ENCODE results near the gene PFKP.
"Not testable (repeated sequence)": the region's sequence is repeated elsewhere in the genome, so short reads cannot be mapped to it uniquely, and the experiment has no call there.

PFKP gene

GRCh38 chr10:3098689-3099088 is 31.3 kb downstream of the PFKP start:
- DNase-seq (ENCODE audit: low spot score): no peak

GRCh38 chr10:3099291-3100092 is 32.1 kb downstream of the PFKP start:
- DNase-seq (ENCODE audit: low spot score): no peak

DNA sequence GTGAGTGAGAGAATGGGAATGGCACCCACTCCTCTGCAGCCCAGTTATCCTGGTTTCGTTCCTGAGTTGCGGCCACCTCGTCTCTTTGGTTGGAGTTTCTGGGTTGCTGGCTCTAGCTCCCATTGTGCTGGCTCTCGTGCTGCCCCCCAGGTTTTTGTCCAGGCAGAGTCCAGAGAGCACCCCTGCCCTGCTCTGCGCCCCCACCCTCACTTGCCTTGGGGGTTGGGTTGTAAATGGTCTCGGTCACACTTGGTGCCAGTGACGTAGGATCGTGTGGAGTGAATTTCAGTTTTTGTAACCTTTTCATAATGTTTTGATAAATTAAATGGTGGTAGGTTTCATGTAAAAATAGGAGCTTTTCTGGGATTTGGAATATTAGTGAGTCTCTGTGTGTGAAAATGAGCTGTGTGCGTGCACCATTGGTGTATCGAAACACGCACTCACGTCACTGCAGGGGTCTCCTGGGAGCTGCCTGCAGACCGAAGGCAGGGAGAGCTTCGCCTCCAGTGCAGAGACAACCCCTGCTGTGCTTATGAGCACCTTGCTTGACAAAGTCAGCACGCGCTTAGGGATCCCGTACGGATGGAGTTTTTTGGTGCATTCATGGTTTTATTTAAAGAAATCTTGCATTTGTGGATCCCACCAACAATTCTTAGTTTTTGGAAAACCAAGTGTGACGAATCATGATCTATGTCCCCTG is 32.9 kb downstream of the PFKP start:
- DNase-seq (ENCODE audit: low spot score): no peak

GRCh38 chr10:3100856-3101640 is 33.7 kb downstream of the PFKP start:
- DNase-seq (ENCODE audit: low spot score): no peak

- DNase-seq (ENCODE audit: low spot score): no peak
Observed at GRCh38 chr10:3102720-3103427, 35.5 kb downstream of the PFKP start.

- DNase-seq (ENCODE audit: low spot score): no peak
Observed at GRCh38 chr10:3103646-3104045, 36.3 kb downstream of the PFKP start.

DNA sequence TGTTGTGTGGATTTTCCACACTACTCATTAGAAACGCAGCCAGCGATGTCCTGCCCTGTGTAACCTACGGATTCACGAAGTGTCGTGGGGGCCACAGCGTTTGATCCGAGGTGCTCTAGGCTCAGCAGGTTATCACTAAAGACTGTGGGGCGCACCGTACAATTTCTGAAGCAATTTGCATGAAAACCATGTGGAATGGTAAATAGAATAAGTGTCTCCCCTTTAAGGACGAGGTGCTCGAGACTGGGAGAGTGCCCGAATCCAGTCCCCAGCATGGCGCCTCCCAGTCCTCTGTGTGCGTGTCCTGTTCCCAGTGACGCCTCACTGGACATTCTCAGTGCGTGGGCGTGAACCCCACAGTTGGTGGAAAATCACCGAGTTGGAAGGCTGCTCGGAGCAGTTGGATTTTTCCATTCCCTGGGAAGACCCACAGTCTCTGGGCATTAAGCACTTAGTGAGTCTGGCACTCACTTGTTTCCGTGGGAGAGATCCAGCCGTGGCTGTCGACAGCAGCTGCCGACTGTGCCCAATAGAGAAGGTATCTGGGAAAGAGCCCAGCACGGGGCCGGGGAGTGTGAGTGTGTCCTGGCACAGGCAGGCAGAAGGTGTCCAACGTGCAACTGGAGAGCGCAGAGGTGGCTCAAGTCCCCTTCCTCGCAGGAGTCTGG is 37.0 kb downstream of the PFKP start:
- no peak for DNase-seq (ENCODE audit: low spot score)

- no peak for DNase-seq (ENCODE audit: low spot score)
Observed at GRCh38 chr10:3105166-3105565, 37.8 kb downstream of the PFKP start.

DNA sequence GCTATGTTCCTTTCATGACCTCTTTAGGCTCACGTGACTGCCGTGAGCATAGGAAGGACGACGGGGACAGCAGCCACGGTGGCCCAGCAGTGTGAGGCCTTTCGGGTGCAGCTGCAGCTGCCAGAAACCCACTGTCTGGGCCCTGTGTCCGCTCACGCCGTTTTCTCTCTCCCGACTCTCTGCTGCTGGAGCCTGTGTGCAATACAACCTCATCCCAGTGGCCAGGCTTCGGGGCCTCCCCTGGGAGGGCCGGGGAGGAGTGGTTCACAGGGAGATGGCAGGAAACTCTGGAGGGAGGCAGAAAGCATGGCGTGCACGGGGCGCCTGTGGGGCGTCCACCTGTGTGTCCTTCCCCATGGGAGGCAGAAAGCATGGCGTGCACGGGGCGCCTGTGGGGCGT is 38.6 kb downstream of the PFKP start:
- no peak for DNase-seq (ENCODE audit: low spot score)

GRCh38 chr10:3106328-3106727 is 39.0 kb downstream of the PFKP start:
- DNase-seq (ENCODE audit: low spot score): not testable (repeated sequence)

DNA sequence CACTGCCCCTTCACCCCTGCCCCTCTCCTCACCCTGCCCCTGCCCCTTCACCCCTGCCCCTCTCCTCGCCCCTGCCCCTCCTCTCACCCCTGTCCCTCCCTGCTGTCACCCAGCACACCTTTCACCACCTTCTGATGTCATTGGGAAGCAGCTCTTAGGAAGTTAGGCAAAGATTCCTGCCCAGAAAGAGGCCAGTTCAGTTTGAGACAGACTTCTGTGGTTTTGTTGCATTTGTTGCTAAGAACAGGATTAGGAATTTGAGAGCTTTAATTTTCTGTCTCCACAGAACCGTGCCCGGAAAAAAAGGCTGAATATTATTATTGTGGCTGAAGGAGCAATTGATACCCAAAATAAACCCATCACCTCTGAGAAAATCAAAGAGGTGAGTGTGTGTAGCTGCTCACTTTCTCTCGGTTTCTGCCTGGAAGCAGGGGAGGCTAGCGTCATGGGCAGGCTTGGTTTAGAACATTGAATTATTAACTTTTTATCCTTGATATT is 39.6 kb downstream of the PFKP start:
- DNase-seq (ENCODE audit: low spot score): no peak

DNA sequence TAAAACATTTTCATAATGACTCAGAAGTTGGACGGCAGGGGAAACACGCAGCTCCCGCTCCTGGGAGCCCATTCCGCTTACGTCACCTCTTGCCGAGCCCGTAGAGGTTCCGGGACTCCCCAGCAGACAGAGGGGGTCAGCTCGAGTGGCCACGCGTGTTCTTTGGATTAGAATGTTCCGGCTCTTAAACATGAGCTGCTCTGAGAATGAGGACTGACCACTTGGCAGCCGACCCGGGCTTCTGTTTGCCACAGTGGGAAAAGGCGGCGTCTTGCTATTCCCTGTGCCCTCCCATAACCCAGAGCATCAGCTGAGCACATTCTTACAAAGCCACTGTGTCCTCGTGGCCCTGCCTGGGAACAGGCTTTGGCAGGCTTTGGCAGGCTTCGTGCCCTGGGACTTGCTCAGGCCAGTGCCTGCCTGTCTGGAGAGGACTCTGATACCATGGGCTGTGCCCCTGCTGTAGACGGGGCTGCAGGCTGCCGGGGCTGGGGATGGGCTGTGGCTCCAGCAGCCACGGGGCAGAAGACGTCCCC is 40.1 kb downstream of the PFKP start:
- no peak for DNase-seq (ENCODE audit: low spot score)

GRCh38 chr10:3108033-3108432 is 40.7 kb downstream of the PFKP start:
- no peak for DNase-seq (ENCODE audit: low spot score)

DNA sequence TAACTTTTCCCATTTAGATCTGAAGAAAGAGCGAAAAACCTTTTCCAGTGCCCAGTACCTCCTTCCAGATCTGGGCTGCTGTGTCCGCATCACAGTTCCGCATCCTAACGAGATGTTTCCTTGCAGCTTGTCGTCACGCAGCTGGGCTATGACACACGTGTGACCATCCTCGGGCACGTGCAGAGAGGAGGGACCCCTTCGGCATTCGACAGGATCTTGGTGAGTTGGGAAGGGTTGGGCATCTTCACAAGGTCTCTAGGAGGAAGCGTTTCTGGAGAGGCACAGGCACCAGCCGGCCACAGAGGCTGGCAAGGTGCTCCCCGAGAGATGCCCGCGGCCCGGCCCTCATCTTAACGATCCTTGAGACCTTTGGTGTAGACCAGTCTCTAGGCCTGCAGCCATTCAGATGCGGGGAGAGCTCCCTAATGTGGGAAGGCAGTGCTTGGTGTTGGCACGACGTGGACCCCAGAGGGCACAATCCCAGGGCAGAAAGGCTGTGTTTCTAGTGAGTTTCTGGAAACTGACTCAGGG is 41.3 kb downstream of the PFKP start:
- DNase-seq (ENCODE audit: low spot score): no peak

- no peak for DNase-seq (ENCODE audit: low spot score)
Observed at GRCh38 chr10:3109196-3109595, 41.8 kb downstream of the PFKP start.

- no peak for DNase-seq (ENCODE audit: low spot score)
Observed at GRCh38 chr10:3109633-3110032, 42.3 kb downstream of the PFKP start.

DNA sequence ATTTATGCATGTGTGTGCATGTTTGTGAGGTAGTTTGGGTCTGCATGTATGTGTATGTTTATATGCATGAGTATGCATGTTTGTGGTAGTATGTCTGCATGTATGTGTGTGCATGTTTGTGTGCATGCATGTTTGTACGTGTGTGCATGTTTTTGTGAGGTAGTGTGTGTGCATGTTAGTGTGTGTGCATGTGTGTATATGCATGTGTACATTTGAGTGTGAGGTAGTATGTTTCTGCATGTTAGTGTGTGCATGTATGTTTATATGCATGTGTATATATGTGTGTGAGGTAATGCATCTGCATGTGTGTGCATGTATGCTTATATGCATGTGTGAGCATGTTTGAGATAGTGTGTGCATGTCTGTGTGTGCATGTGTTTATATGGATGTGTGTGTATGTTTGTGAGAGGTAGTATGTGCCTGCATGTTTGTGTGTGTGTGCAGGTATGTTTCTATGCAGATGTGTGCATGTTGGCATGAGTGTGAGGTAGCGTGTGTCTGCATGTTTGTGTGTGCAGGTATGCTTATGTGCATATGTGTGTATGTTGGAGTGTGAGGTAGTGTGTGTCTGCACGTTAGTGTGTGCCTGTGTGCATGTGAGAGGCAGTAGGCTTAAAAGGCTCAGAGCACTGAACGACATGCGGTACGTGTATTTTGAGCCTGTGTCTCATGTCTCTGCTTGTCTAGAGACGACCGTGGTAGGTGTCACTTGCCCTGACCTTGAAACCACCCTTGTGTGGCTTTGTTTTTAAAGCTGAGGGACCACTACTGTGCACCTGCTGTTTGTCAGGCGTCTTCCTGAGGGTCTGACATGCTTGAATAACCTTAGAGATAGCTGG is 43.7 kb downstream of the PFKP start:
- DNase-seq (ENCODE audit: low spot score): no peak

- peak; percentile 53 for DNase-seq (ENCODE audit: low spot score)
Observed at GRCh38 chr10:3111621-3112163, 44.3 kb downstream of the PFKP start.

DNA sequence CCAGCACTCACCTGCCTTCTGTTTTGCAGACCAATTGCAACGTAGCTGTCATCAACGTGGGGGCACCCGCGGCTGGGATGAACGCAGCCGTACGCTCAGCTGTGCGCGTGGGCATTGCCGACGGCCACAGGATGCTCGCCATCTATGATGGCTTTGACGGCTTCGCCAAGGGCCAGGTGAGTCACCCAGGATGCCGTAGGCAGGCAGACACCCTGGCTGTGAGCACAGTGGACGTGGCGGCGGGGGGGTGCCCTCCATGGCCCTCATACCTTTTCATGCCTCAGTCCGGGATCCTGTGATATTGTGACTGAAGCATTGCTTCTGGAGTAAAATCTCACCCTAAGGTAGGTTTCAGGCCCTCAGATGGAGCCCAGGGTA is 46.0 kb downstream of the PFKP start:
- DNase-seq (ENCODE audit: low spot score): no peak

All from SK-N-DZ (cell line).